ENCODE results near the gene VWDE.

VWDE gene

GRCh38 chr7:12281038-12281437 lies 122.6 kb downstream of the VWDE start:
- DNase-seq = no peak
